ENCODE measurements around the gene SLAMF6. TPM values are rescaled to one million over a fixed set of nuclear protein-coding genes. Genes with fewer than 3 reads are reported as not detected.

Gene SLAMF6
- total and polyA plus RNA-seq, 4 donors: 0.73 to 2.4 (median 2.1) TPM

- ATAC-seq (ENCODE audit: insufficient read depth, low FRiP score) (no peak), DNase-seq (no peak)
- H3K9ac ChIP-seq (ENCODE audit: insufficient read depth in 1 of 2, low read length in 2 of 2): no peak overlapping the region
- no peak for TF ChIP-seq CTCF (IDR thresholded peaks at IDR 0.05; ENCODE audit: control extremely low read depth, extremely low read depth)
- H3K27ac ChIP-seq (ENCODE audit: low read depth in 1 of 2, low read length in 1 of 2): no peak overlapping the region
- H3K4me3 ChIP-seq: no peak overlapping the region
- H3K9me3 ChIP-seq (ENCODE audit: control insufficient read depth in 4 of 4, insufficient read depth in 3 of 4, low read length in 3 of 4): no peaks in the 10 kb centered on the region
- WGBS, 2 donors: 73 to 74% methylated on average over 1 of the region's 1 CpG
- H3K27me3 ChIP-seq (ENCODE audit: control insufficient read depth in 3 of 3, insufficient read depth in 3 of 3, low read length in 2 of 3): no peaks in the 10 kb centered on the region
- no peaks in the 10 kb centered on the region for H3K4me1 ChIP-seq (ENCODE audit: control insufficient read depth in 5 of 5, insufficient read depth in 5 of 5, low read length in 5 of 5)
- H3K36me3 ChIP-seq (ENCODE audit: control insufficient read depth in 4 of 4, insufficient read depth in 4 of 4, low read length in 4 of 4): no peaks in the 10 kb centered on the region
These were observed 67.9 kb downstream of the SLAMF6 start for GRCh38 chr1:160455153-160455517.

- DNase-seq (no peak), ATAC-seq (ENCODE audit: insufficient read depth, low FRiP score) (no peak)
- 87 to 88% methylated on average over 6 of the region's 6 CpGs for WGBS, 2 donors
- Histone ChIP-seq H3K4me1 (ENCODE audit: control insufficient read depth in 5 of 5, insufficient read depth in 5 of 5, low read length in 5 of 5) (no peaks in the 10 kb centered on the region), H3K4me3 (no peak overlapping the region), H3K9me3 (ENCODE audit: control insufficient read depth in 4 of 4, insufficient read depth in 3 of 4, low read length in 3 of 4) (no peaks in the 10 kb centered on the region), H3K9ac (ENCODE audit: insufficient read depth in 1 of 2, low read length in 2 of 2) (no peak overlapping the region), H3K27ac (ENCODE audit: low read depth in 1 of 2, low read length in 1 of 2) (no peak overlapping the region), H3K36me3 (ENCODE audit: control insufficient read depth in 4 of 4, insufficient read depth in 4 of 4, low read length in 4 of 4) (no peaks in the 10 kb centered on the region), H3K27me3 (ENCODE audit: control insufficient read depth in 3 of 3, insufficient read depth in 3 of 3, low read length in 2 of 3) (no peaks in the 10 kb centered on the region)
- no peak for TF ChIP-seq CTCF (IDR thresholded peaks at IDR 0.05; ENCODE audit: control extremely low read depth, extremely low read depth)
These were observed 68.5 kb downstream of the SLAMF6 start for GRCh38 chr1:160454371-160455152.

GRCh38 chr1:160453443-160453842 is 69.6 kb downstream of the SLAMF6 start:
- 81 to 93% methylated on average over 7 of the region's 7 CpGs for WGBS, 2 donors
- ATAC-seq (ENCODE audit: insufficient read depth, low FRiP score): no peak

More at GRCh38 chr1:160453443-160453842, 69.6 kb downstream of the SLAMF6 start:
- H3K4me3 ChIP-seq: no peak overlapping the region
- H3K36me3 ChIP-seq (ENCODE audit: control insufficient read depth in 4 of 4, insufficient read depth in 4 of 4, low read length in 4 of 4): no peaks in the 10 kb centered on the region
- H3K9ac ChIP-seq (ENCODE audit: insufficient read depth in 1 of 2, low read length in 2 of 2): no peak overlapping the region
- H3K27me3 ChIP-seq (ENCODE audit: control insufficient read depth in 3 of 3, insufficient read depth in 3 of 3, low read length in 2 of 3): no peaks in the 10 kb centered on the region
- DNase-seq: no peak
- no peak overlapping the region for H3K27ac ChIP-seq (ENCODE audit: low read depth in 1 of 2, low read length in 1 of 2)
- no peaks in the 10 kb centered on the region for H3K9me3 ChIP-seq (ENCODE audit: control insufficient read depth in 4 of 4, insufficient read depth in 3 of 4, low read length in 3 of 4)
- no peak for TF ChIP-seq CTCF (IDR thresholded peaks at IDR 0.05; ENCODE audit: control extremely low read depth, extremely low read depth)
- no peaks in the 10 kb centered on the region for H3K4me1 ChIP-seq (ENCODE audit: control insufficient read depth in 5 of 5, insufficient read depth in 5 of 5, low read length in 5 of 5)
